Natural killer cell treated with Interleukin-12 subunit alpha and Interleukin-12 subunit beta and Interleukin-15 and Interleukin-18, amount 100 ng/mL, for 72 hours (primary cell): Measurements from ENCODE around the gene CGN. TPM values are rescaled to one million over a fixed set of nuclear protein-coding genes. Genes with fewer than 3 reads are reported as not detected.
A peak's percentile ranks its signal among the peaks of the same experiment; 100 is the strongest.

ENCODE experiments used
- ATAC-seq, 2 donors: fragments of 150-1000 bp; cut with Tn5 transposase in 1 of 2; sonication (Bioruptor Pico), chemical (Tn5 transposase) in 1 of 2; 2 replicates each; pipeline ENCODE4 v1.10.0; 2021
- DNase-seq: peaks from one replicate; pipeline ENCODE4 v3.0.0; 2022; ENCODE audit warnings: low spot score
- H3K27ac Mint-ChIP-seq, 2 donors: 1 replicate in 1 of 2; 2 replicates in 1 of 2; pipeline ENCODE4 v1.8.0; 2022; ENCODE audit warnings: mixed read lengths in 2 of 2, mild to moderate bottlenecking in 1 of 2, moderate library complexity in 1 of 2
- H3K27me3 Mint-ChIP-seq, 2 donors: 1 replicate in 1 of 2; 2 replicates in 1 of 2; pipeline ENCODE4 v1.8.0; 2022; ENCODE audit warnings: mixed read lengths in 2 of 2
- H3K36me3 Mint-ChIP-seq: one replicate; pipeline ENCODE4 v1.8.0; 2022; ENCODE audit warnings: mixed read lengths
- H3K4me1 Mint-ChIP-seq, 2 donors: 1 replicate in 1 of 2; 2 replicates in 1 of 2; pipeline ENCODE4 v1.8.0; 2022; ENCODE audit warnings: low read depth in 2 of 2, mixed read lengths in 2 of 2, mild to moderate bottlenecking in 1 of 2
- H3K4me3 Mint-ChIP-seq: one replicate; pipeline ENCODE4 v1.8.0; 2022; ENCODE audit warnings: mixed read lengths
- H3K9me3 Mint-ChIP-seq: 2 replicates; pipeline ENCODE4 v1.8.0; 2022; ENCODE audit warnings: mixed read lengths
- total RNA-seq, 2 donors: library from RNA; stranded (reverse); gene quantifications; one replicate each; pipeline ENCODE4 v1.2.3, GENCODE V29; 2022

CGN gene
- total RNA-seq, 2 donors from 2014 or later, result 0.31 to 1.8 TPM

DNA sequence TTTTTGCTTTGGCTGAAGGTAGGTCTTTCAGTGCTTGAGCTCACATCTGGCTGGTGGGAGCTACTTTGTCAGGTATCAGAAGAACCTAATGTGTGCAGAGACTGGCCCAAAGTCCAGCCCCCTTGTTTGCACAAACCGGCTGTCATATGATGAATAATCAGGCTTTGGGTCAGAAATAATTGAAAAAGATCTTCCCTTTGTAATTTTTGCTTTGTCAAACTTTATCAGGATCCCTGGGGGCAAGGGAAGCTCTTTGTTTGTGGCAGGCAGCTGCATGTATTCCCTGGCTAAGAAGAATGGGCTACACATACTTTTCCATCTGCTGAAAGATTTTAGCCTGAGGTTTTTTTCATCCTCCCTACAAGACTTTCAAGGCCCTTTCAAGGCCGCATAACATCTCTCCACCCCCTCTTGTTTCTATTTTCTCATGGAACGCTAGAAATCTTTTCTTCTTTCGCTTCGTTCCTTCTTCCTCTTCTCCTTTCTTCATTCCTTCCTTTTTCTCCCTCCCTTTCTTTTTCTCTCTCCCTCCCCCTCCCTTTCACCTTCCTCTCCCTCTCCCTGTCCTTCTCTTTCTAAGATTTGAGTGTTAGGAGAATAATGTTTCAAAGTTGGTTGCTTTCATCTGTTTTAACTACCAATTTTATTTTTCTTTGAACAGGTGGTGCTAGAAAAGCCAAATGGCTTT lies 54.5 kb downstream of the CGN start:
- Mint-ChIP-seq H3K9me3 (no peaks in the 10 kb centered on the region), H3K36me3 (no peaks in the 10 kb centered on the region), H3K4me3 (no peak overlapping the region), H3K27ac (no peak overlapping the region), H3K27me3 (no peaks in the 10 kb centered on the region), H3K4me1 (no peaks in the 10 kb centered on the region)
- DNase-seq, result no peak
- no peak for ATAC-seq

DNA sequence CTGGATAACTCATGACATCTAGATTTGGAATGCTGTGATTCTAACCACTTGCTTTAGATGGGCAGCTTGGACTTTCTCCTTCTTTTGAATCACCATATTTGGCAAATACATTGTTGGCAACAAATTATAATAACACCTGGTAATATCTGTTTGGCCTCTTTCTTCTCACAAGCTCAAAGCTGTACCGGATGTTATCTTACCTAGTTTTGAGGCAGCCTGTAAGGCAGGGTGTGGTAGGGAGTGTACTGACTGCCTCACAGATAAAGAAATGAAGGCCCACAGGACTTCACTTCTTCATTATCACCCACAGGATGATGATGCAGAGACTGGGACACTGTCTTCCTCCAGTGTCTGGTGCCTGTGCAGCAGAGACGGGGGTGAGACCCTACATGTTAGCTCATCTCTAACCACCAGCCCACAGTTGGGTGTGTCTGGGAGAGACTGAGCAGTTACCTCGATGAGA lies 57.5 kb downstream of the CGN start:
- no peak overlapping the region for H3K27ac Mint-ChIP-seq
- DNase-seq (no peak), ATAC-seq (peak in 1 of 2 donors; percentile 40)
- H3K36me3 Mint-ChIP-seq, result no peaks in the 10 kb centered on the region
- no peaks in the 10 kb centered on the region for H3K27me3 Mint-ChIP-seq
- H3K4me1 Mint-ChIP-seq, result no peaks in the 10 kb centered on the region
- H3K9me3 Mint-ChIP-seq, result no peaks in the 10 kb centered on the region
- no peak overlapping the region for H3K4me3 Mint-ChIP-seq

DNA sequence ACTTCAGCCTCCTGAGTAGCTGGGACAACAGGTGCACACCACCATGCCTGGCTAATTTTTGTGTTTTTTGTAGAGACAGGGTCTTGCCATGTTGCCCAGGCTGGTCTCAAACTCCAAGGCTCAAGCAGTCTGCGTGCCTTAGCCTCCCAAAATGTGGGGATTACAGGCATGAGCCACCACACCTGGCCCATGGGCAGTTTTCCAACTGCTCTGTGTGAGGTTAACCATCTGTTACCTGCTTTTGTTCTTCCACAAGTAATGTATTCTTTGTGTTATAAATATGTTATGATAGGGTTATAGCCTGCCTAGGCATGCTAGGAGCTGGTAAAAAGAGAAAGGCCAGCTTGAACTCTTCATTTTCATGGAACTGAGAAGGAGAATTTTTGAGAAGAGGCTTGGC lies 59.6 kb downstream of the CGN start:
- Mint-ChIP-seq H3K27me3 (no peaks in the 10 kb centered on the region), H3K4me3 (no peak overlapping the region), H3K36me3 (no peaks in the 10 kb centered on the region), H3K4me1 (no peaks in the 10 kb centered on the region), H3K27ac (no peak overlapping the region), H3K9me3 (no peaks in the 10 kb centered on the region)
- ATAC-seq (no peak), DNase-seq (no peak)

DNA sequence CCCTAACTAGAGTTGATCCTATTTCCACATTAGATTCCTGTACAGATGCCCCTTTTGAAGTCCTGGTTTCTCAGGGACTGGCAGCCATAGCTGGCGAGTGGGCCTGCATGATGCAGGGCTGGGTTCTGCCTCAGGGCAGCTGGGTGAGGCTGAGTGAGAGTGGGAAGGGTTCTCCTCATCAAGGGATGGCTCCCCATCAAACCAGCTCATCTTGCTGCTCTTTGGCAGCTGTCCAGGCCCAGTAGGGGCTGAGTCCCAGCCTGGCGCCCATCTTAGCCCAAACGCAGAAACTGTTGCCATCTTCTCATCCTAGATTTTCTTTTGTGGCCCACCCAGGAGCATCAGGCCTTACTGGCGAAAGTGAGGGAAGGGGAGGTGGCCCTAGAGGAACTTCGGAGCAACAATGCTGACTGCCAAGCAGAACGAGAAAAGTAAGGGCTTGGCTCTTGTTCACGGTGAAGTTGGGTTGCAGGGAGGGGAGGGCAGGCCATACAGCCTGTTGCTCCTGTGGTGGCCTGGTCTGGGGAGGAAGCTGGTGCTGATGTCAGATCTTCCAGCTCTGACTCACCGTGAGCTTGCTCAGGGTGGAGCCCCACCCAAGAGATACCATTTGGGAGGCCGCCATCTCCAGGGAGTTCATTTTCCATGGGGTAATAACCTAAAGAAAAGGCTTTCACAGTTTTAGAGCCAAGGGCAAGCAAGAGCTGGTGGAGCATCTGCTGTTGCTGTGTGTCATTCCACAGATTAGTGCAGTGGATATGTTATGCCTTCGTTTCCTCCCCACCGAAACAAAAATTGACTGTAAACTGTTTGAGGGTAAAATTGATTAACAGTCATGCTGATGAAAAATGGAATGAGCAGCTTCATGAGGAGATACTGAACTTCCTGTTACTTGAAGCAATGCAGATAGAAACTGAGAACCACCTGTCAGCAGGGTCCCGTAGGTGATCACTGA lies 63.7 kb downstream of the CGN start:
- no peak overlapping the region for H3K27ac Mint-ChIP-seq
- no peaks in the 10 kb centered on the region for H3K9me3 Mint-ChIP-seq
- H3K27me3 Mint-ChIP-seq, result no peaks in the 10 kb centered on the region

DNA sequence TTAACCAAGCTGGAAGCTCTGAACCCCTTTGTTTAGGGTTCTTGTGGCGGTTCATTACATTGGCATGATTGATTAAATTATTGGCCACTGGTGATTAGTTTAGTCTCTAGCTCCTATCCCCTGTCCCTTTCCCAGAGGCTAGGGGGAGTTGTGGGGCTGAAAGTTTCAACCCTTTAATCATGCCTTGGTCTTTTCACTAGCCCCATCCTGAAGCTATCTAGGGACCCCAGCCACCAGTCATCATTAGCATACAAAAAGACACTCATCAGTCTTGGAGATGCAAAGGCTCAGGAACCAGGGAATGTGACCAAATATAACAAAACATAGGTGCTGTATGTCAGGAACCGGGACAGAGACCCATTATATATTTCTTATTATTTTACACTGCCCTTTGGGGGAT lies 66.0 kb downstream of the CGN start:
- Mint-ChIP-seq H3K36me3 (no peaks in the 10 kb centered on the region), H3K27ac (no peak overlapping the region), H3K27me3 (no peaks in the 10 kb centered on the region), H3K4me1 (no peaks in the 10 kb centered on the region), H3K9me3 (no peaks in the 10 kb centered on the region), H3K4me3 (no peak overlapping the region)
- DNase-seq (no peak), ATAC-seq (no peak)

More for the DNA sequence above, 63.7 kb downstream of the CGN start:
- Mint-ChIP-seq H3K36me3 (no peaks in the 10 kb centered on the region), H3K4me1 (no peaks in the 10 kb centered on the region), H3K4me3 (no peak overlapping the region)
- DNase-seq (no peak), ATAC-seq (peak in 1 of 2 donors; percentile 76)

DNA sequence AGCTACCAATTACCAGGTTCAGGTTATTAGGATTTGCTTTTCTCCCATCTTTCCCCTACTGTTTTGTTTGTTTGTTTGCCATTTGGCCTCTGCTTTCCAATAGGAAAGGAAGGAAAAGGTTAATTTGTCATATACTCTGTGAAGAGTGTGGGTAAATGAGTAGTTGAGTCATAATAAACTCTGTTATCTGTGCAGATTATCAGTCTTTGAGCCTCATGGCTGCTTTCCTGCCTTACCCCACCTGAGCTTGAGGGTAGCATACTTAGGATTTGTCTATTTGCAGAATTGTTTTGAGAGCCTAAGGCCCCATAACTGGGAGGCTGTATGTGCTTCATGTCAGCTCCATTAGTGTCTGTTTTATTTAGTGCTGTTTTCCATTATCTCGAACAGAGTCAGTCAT lies 67.8 kb downstream of the CGN start:
- DNase-seq (no peak), ATAC-seq (no peak)
- Mint-ChIP-seq H3K27ac (no peak overlapping the region), H3K27me3 (no peaks in the 10 kb centered on the region), H3K36me3 (no peaks in the 10 kb centered on the region), H3K9me3 (no peaks in the 10 kb centered on the region), H3K4me1 (no peaks in the 10 kb centered on the region), H3K4me3 (no peak overlapping the region)

DNA sequence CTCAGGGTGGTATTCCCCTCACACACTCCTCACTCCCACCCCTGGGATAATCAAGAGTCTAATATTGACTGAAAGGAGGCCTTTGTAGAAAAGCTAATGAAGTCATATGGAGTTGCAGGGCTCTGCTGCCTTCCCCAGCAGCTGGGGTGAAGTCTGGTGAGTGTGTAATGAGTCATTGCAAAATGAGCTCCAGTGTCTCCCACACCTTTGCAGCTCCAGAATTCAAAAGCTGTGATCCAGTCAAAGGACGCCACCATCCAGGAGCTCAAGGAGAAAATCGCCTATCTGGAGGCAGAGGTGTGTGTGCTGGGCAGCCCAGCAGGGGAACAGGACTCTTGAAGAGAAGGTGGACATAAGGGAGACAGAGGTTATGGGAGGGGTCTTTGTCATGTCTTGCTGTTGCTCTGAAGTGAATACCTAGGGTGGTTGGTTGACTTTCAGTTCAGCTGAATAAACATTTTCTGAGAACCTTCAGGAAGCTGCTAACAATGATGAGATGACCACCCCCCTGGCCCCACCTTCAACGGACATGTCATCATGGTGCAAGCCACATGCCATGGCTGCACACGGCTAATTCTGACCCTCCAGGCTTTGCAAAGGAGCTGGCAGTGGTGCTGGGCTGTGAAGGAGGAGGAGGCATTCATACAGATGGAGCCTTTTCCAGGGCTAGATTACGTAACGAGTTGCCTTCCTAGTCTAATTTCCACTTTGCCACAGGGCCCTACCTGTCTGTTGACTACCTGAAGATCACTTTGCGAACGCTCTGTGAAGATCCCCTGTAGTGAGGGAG lies 68.4 kb downstream of the CGN start:
- no peak for DNase-seq
- H3K36me3 Mint-ChIP-seq, result no peaks in the 10 kb centered on the region
- no peaks in the 10 kb centered on the region for H3K4me1 Mint-ChIP-seq
- ATAC-seq, result no peak
- H3K27me3 Mint-ChIP-seq, result no peaks in the 10 kb centered on the region
- no peak overlapping the region for H3K27ac Mint-ChIP-seq
- no peak overlapping the region for H3K4me3 Mint-ChIP-seq
- no peaks in the 10 kb centered on the region for H3K9me3 Mint-ChIP-seq

DNA sequence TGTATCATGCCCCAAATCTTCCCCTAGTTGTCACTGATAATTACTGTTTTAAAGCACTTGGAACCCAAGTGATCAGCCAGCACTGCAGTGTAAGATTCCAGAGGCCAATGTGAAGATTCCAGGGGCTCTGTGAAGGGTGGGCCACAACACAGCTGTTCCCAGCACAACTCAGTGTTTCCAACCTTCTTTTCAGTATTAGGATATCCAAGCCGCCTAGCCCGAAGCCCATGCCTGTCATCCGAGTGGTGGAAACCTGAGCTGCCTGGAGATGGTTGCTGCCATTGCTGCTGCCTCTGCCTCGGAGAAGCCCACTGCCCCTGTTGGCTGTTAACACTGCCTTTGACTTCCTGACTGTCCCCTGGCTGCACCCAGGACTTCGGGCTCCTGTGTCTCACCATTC lies 70.3 kb downstream of the CGN start:
- no peak overlapping the region for H3K4me3 Mint-ChIP-seq
- no peak overlapping the region for H3K27ac Mint-ChIP-seq
- no peaks in the 10 kb centered on the region for H3K9me3 Mint-ChIP-seq
- H3K27me3 Mint-ChIP-seq, result no peaks in the 10 kb centered on the region
- no peaks in the 10 kb centered on the region for H3K4me1 Mint-ChIP-seq
- ATAC-seq, result no peak
- no peaks in the 10 kb centered on the region for H3K36me3 Mint-ChIP-seq
- DNase-seq, result no peak

DNA sequence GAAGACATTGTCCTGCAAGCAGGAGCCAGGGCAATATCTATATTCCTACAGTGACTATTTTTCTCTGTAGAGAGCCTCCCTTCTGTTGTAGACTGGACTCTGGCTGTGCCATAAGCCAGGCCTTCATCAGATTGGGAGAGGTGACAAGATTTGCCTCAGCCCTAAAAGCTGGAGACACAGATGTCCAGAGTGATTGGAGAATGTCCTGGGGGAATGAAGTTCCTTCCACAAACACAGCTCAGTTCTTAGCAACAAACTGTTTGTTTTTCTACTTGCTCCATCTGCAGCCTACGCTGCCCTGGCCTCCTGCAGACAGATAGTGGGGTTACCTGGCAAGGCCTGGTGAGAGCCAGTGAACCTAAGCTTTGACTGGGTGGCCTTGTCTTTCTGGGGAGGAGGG lies 70.7 kb downstream of the CGN start:
- Mint-ChIP-seq H3K27ac (no peak overlapping the region), H3K9me3 (no peaks in the 10 kb centered on the region), H3K4me1 (no peaks in the 10 kb centered on the region), H3K27me3 (no peaks in the 10 kb centered on the region), H3K4me3 (no peak overlapping the region), H3K36me3 (no peaks in the 10 kb centered on the region)
- DNase-seq, result no peak
- ATAC-seq, result no peak

DNA sequence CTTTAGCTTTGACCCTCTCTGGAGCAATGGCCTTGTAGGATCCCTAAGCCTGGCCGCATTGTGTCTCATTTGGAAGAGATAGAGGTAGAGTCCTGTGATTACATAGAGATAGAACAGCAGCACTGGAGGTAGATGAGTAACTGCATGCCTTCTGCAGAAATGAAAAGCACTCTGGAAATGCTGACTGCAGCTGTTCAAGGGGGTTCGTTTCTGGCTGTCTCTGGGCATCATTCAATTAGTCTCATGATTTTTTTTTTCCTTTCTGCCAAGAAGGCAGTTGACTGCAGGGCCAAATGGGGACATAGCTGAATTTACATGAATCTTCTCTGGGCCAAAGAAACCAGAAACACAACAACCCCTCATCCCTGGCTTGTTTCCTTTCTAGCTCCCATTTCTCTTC lies 72.6 kb downstream of the CGN start:
- DNase-seq (no peak), ATAC-seq (no peak)
- Mint-ChIP-seq H3K27ac (no peak overlapping the region), H3K4me3 (no peak overlapping the region), H3K27me3 (peaks cover 0 to 3% of the 10 kb centered on the region in 2 donors), H3K9me3 (no peaks in the 10 kb centered on the region), H3K4me1 (no peaks in the 10 kb centered on the region), H3K36me3 (no peaks in the 10 kb centered on the region)

DNA sequence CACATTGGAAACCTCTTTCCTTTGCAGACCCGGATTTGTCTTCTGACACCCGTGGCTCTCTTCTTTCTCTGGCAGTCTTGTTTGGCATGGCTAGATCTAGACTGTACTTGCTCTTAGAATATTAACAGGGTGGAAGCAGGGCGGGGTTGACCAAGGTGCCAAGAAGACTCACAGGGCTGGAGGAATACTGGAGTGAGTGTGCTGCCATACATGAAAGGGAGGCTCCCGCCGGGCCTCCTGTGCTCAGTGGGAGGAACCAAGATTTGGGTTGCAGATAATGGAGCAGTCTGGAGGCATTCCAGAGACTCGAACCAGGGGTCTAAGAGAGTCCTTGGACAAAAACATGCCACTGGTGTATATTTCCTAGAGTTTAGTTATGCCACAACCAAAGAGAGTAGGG lies 73.1 kb downstream of the CGN start:
- DNase-seq (no peak), ATAC-seq (no peak)
- Mint-ChIP-seq H3K9me3 (no peaks in the 10 kb centered on the region), H3K4me3 (no peak overlapping the region), H3K27ac (no peak overlapping the region), H3K4me1 (no peaks in the 10 kb centered on the region), H3K27me3 (peaks cover 0 to 3% of the 10 kb centered on the region in 2 donors), H3K36me3 (no peaks in the 10 kb centered on the region)

DNA sequence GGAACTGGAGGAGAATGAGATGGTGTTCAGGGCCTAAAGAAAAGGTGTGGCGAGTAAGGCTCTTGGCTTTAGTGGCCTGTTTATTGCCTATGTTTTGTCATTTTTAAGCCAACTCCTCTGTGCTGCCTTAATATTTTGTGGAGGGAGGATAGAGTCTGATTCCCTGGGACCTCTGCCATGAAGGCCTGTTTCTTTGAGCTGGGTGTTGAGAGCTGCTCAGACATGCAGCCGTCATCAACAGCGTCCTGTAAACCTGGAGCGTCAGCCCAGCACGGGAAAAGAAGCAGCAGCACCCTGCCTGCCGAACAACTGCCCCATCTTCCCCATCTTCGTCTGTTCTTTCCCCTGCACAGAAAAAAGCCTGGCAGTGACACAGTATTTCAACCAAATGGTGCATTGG lies 73.6 kb downstream of the CGN start:
- Mint-ChIP-seq H3K27ac (no peak overlapping the region), H3K4me1 (no peaks in the 10 kb centered on the region), H3K27me3 (peaks cover 2 to 5% of the 10 kb centered on the region in 2 donors), H3K36me3 (no peaks in the 10 kb centered on the region), H3K4me3 (no peak overlapping the region), H3K9me3 (no peaks in the 10 kb centered on the region)
- DNase-seq (no peak), ATAC-seq (no peak)

DNA sequence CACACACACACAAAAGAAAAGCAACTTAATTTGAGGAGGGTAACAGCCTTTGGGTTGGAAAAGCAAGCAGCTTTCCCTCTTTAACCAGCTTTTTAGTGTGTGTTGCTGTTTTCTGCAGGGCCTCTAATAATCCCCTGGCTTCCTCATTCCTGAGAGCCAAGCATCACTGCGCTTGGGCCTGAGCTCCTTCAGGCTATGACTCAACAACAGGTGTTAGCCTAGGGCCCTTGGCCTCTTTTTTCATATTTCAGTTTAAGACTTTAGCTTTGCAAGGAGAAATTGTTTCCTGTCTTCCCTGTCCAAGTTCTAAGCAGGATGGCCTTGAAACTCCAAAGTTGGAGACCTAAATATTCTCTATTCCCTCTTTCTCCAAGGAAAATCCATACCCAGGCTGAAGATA lies 74.4 kb downstream of the CGN start:
- ATAC-seq (no peak), DNase-seq (no peak)
- Mint-ChIP-seq H3K27ac (no peak overlapping the region), H3K36me3 (no peaks in the 10 kb centered on the region), H3K9me3 (no peaks in the 10 kb centered on the region), H3K4me1 (no peaks in the 10 kb centered on the region), H3K4me3 (no peak overlapping the region), H3K27me3 (peaks cover 8 to 9% of the 10 kb centered on the region in 2 donors)
